Activated CD4-positive, alpha-beta T cell treated with anti-CD3 and anti-CD28 coated beads for 24 hours (primary cell): ENCODE results near the gene KAZN.

Source experiments
- DNase-seq, 2 donors: peaks; one replicate each; pipeline ENCODE4 v3.0.0-alpha.2; 2020; ENCODE audit warnings: low read depth in 2 of 2

The KAZN gene

DNA sequence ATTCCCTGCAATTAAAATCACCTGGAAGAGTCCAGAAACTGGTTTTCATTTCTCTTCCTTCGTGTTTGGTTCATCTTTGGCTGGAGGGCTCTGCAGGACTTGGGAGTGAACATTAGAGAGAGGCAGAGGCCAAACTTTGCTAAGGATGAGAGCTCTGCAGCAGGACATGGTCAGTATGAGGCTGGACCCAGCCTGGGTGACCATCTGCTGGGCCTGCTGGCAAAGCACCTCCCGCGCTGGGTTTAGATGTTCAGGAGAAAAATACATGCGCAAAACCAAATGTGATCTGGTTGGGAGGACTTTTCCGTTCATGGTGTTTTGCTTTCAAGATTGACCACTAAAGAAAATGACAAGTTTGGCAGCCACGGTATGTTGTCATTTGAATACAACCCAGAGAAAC, 15.9 kb downstream of the KAZN start:
- DNase-seq = no peak

DNA sequence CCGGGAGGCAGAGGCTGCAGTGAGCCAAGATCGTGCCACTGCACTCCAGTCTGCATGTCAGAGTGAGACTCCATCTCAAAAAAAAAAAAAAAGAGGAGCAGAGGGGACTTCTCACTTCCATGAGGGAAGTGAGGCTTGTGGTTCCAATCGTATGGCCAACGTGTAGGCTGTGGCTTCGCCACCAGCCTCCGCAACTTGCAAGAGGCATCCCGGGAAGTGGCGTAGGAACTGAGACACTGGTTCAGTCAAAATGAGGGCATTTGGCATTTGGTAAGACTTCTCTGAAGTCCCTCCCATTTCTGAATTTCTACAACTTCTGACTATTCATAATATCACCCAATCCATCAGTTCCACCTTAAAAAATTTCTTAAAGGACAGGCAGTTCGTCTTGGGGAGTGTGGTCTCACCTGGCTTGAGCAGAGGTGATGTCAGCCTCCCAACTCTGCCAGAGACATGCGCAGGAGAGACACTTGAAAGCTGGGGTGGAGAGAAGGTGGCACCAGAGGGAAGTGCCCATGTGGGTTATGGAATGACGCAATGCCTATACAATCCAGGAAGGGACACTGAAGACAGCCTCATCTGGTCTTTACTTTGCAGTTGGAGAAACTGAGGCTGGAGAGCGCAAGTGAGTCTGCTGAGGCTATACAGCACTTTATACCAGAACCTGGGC, 17.2 kb downstream of the KAZN start:
- DNase-seq = no peak

DNA sequence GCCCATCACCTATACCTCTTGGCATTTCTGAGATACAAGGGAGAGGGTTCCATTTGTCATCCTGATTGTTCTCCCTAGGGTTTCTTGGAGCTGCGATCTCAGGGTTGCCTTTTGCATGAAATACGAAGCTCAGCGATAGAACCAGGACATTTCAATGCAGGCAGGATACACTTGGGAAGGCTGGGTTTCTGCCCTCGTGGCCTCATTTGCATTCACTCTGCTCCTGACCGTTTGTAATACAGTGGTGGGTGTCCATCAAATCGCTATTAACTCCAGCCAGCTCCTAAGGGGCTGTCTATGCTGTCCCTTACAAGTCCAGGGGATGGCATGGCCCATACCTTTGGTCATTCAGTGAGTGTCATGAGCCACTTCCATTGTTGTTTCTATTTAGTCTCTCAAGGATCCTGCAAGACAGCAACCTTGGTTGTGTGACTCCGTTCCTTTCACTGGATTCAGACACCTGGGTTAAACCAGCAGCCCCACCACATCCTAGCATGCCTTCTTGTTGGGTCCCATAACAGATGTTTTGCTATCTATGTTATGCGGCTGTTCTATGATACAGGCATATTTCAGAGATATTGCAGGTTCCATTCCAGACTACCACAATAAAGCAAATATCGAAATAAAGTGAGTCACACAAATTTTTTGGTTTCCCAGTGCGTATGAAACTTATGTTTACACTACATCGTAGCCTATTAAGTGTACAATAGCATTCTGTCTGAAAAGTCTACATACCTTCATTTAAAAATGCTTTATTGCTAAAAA, 18.3 kb downstream of the KAZN start:
- DNase-seq = no peak

DNA sequence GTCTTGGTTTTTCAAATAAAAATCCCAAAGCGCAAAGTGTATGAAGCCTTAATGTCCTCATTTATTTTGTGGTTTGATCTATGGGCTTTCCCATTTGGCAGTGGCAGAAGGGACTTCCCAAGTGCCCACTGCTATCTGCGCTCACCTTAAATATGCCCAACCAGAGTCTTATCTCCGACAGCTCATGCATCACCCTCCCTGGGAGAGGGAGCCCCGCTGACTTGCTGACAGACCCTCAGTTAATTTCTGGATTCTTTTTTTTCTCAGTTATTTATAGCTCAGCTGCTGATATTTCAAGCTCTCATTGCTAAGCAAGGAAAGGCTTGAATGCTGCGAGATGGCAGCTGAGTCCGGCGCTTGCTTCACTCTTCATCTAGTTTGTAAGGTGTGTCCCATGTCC, 19.3 kb downstream of the KAZN start:
- no peak for DNase-seq

DNA sequence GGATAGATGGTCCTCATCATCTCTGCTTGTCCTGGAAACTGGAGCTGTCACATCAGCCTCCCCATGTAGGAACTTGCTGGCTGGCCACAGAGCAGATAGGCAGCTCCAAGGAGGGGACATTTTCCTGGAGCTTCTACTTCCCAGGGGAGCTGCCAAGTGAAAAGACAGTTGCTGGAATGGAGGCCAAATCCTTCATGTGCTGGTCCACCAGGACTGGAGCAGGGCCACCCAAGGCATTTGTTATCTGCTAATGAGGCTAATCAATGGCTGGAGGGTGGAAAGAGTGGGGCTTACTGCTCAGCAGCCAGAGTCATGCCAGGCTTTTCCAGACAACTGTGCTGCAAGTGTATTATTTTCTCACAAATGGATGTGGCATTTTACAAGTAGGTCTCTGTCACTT, 22.5 kb downstream of the KAZN start:
- DNase-seq = no peak

DNA sequence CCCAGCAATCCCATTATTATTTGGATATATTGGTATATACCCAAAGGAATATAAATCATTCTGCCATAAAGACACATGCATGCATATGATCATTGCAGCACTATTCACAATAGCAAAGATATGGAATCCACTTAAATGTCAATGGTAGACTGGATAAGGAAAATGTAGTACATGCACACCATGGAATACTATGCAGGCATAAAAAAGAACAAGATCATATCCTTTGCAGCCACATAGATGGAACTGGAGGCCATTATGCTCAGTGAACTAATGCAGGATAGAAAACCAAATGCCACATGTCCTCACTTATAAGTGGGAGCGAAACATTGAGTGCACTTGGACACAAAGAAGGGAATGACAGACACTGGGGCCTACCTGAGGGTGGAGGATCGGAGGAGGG, 24.6 kb downstream of the KAZN start:
- no peak for DNase-seq

DNA sequence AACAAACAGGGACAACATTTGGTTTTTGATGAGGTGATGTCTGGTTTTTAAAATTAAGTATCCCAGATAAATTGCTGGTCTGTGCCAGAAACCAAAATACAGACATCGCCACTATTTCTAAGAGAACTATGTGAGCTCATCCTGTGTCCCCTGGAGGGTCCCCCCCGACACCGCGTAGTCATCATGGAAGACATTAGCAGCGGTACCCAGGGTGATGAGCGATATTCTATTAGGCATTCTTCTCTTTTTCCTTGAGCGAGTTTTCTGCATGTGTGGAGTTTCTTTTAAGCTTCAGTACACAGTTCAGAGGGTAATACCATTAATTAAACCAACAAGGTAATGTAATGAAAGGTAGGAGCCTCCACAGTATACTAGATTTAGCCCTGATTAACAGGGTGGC, 26.5 kb downstream of the KAZN start:
- DNase-seq = no peak

DNA sequence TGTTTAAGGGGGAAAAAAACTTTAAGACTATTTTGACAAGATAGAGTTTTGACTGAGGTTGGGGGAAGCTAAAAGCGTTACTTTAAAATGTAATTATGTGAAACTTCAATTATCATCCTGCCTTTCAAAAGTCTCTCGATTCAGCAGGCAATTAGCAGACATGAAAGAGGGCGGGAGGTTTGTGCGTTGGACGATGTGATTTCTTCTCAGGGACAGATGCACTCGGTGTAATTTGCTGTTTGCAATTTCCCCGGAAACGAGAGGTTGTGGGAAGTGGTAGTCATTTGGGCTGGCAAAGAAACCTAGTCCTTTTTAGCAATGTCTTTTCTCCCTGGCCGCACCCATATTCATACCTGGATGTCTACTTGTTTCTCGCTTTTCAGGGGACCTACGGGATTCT, 27.1 kb downstream of the KAZN start:
- DNase-seq = no peak

DNA sequence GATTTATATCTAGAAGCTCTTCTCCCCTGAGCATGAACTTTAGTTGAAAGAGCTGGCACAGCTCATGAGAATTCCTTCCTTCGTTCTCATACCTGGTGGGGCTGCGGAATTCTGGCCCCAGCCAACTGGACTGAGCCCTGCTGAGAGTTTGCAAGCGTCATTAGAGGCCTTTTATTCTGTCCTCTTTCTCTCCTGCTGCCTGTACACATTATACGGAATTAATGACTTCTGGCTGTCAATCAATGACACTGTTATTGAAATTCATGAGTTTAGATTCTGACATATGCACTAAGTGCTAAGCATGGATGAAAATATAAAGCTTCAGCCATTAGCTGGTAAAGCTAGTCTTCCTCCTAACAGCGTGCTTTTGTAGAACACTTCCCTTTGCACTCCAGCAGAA, 27.5 kb downstream of the KAZN start:
- DNase-seq = no peak

DNA sequence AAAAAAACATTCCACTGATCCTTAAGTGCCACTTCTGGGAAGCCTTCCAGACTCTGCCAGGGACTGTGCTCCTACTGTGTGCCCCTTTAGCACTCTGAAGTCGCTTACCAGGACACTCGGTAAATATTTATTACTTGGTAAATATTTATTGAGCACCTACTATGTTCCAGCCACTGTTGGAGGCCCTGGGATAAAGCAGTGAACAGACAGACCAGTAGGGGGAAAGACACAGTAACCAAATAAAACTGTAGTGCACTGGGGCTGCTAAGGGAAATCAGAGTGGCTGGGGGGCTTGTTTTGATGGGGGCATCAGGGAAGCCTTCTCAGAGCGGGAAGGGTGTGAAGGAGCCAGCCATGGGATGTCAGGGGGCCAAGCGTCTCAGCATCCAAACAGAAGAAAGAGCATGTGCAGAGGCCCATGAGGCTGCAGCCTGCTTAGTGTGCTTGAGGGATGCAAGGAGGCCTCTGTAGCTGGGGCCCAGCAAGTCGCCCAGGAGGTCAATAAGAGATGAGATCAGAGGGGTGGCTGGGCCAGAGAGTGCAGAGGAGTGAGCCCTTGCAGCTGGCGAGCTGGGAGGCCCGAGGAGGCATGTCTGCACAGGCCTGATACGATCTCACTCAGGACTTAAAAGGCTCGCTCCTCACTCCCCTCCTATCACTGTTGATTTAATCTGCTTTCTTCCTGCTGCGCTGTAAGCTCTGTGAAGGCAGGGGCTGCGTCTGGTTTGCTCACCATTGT, 28.6 kb downstream of the KAZN start:
- DNase-seq = no peak

DNA sequence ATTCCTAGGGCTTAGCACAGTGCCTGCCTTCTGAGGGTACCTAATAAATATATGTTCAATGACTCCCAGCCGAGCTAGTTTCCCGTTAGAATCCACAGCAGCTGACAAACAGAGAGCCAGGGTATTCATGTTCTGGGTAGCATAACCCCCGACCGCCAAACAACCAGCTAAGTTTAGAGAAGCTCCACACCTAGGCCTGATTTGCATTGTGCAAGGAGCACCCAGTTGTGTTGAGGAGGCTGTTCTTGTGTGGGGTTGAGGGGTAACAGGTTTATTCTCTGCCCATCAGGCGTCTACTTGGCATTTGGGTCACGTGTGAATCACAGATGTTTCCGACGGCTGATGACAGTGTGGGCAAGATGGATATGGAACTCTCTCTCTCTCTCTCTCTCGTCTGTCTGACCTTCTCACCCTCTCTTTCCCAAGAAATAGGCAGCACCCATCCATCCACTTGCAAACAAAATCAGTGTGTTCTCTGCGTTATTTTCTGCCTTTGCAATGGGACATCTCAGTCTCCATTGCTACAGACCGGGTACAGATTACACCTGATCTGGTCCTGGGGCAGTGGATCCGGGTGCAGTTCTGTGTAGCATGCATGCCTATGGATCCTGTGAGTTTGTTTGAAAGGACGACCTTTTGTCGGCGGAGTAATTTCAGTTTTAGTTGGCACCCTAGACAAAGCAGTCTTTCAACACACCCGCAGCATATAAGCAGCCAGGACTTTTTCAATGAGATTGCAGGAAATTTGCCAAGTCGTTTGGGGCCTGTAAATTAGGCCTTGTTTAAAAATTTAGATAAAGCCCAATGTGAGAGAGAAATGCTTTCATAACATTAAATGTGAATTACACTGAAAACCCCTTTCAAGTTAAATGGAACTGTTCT, 29.4 kb downstream of the KAZN start:
- DNase-seq = no peak

DNA sequence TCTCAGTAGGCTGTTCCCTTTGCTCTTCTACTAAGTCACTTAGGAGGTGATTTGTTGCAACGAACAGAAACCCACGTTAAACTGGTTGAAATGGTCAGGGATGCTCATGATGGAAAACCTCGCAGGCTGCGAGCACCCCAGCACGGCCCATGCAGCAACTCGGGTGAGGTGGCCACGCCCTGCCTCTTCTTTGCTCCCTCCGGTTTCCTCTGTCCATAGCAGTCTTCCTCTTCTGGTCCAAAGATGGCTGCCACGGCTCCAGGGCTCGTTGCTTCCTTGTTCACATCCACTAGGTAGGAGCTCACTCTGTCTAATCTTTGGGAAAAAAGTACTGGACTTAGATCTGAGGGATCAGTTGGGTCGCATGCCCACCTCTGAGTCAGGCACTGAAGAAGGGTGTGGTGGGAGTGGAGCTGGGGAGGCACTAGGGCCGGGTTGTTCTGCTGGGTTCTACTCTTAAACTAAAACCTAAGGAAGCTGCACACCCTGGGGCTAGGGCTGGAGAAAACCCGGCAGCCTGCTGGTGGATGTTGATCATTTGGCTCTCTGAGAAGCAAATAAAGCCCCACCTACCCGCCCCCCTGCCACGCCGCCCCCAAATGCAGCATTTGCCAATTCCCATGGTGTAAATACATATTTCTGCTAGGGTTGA, 31.0 kb downstream of the KAZN start:
- DNase-seq = no peak

DNA sequence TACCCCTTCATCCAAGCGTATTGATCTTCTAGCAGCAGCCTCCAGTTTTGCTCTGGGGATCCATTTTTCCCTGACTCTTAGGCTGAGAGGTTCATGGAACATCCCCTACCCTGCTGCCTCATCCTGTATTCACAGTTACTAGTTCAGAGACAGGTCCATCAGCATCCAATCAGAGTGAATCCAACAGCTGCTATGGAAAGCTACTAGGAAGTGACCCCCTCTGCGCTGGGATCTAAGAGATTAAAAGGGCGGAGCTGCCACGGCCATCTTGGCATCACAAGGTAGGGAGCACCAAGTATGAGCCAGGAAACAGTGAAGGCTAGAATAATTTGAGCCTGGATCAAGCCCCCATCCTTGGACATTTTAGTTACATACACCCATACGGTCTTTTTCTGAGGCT, 32.5 kb downstream of the KAZN start:
- DNase-seq = no peak

DNA sequence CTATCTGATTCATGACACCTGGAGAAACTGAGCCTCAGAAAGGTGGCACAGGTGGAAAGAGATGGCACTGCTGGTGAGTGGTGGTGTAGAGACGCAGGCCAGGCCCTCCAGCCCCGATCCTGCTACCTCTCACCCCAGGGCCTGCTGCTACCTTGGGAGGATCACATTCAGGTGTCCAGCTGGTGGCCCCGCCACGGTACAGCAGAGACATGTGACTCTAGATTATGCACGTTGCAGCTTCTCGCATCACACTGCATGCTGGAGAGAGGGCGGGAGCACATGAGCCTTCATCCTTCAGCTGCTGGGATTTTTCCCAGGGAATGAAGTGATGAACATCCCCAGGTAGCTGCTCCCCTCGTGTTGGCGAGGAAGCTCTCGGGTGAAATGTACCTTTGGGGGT, 32.9 kb downstream of the KAZN start:
- no peak for DNase-seq

DNA sequence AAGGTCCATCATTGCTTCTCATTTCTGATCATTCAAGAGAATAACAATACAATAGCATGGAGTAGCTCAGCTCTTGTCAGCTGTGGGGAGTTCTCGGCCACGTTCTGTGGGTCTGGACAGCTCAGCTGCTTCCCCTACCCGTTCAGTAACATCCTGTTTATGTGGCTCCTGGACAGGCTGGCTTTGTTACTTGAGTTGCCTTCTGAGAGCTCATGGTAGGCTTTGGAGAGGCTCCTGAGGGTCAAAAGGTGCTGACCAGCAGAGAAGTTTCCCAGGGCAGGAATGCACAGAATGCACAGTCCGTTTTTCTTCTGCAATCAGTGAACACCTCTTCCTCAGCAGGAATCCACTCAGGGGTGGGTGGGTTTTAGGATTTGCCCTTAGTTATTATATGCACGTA, 36.0 kb downstream of the KAZN start:
- DNase-seq = no peak

DNA sequence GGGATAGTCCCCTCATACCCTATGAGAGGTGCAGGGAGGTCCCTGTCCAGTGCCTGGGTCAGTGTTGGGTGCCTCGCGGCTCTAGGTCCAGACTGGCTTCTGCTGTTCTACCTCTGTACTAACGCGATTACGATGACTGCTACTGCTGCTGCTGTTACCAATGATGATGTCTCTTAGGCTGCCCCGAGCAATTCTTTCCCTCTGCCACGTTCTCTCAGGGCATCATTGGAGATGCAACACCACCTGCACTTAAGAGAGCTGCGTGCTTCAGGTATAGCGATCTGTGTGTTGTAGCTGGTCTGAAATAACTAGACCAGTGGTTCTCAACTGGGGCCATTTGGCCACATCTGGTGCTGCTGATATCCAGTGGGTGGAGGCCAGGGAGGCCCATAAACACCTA, 36.9 kb downstream of the KAZN start:
- no peak for DNase-seq

DNA sequence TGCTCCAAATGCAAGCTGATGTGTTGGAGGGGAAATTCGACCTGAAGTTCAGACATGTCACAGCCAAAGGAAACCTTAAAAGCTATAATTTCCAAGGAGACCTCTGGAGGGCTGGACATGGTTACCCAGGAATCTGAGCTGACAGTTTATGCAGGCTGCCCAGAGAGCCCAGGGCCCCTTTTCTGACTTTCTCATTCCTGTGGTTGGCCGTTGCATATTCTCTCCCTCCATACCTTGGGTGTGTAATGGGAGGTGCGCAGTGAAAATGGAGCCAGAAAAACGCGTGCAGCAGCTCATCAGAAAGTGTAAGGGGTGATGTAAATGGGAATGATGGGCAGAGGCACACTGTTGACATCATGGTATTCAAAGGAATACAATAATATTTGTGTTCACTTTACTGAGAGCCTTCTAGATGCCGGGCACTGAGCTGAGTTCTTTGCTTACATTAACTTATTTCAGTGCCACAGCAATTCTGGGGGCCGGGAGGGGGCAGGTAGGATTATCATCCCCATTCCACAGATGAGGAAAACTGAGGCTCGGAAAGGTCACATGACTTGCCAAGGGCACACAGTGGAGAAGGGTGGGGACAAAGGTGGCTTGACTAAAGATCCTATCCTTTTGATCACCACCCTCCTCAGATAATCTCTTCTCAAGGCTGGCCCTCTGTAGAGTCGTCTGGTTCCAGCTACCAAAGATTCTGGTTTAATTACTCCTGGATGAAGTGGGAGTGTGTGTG, 38.6 kb downstream of the KAZN start:
- no peak for DNase-seq

DNA sequence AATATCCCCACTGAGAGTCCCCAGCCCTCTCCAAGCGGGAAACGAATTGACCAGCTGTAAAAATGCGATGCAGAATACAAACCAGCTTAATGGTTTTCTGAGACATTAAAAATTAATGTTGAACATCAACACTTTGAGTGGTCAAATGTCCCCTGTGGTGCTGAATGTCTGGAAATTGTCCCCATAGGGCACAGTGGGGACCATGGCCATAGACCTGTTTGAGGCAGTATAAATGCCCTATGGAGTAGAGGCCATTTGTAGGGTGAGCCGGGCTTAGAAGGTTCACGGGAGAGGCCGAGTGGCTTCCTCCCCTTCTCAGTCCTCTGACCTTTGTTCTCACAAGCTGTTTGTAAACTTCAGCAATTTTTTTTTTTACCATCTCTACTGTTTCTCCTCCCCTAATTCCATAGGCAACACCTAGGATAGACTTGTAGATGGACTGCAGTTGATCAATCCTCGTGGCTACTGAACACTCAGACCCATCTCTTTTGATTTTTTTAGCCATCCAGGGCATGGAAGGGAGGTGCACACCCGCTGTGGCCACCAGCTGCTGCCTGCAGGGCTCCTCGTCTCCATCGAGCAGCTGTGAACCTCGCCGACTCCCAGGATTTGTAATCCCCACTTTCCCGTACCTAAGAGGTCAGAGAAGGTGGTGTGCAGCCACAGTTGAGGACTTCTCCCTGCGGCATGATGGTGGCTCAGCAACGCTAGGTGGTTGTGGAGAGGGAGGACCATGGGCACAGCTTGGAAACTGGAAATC, 41.0 kb downstream of the KAZN start:
- no peak for DNase-seq

DNA sequence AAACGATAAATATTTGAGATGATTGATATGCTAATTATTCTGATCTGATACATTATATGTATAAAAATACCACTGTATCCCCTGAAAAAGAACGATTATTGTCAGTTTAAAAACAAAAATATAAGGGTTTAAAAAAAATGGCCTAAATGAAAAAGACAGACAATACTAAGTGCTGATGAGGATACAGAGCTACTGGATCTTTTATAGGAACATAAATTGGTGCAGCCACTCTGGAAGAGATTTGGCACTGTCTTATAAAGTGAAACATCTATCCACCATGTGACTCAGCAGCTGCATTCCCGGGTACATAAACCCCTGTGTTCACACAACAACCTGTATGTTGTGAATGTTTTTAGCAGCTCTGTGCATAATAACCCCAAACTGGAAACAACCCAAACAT, 44.2 kb downstream of the KAZN start:
- no peak for DNase-seq

DNA sequence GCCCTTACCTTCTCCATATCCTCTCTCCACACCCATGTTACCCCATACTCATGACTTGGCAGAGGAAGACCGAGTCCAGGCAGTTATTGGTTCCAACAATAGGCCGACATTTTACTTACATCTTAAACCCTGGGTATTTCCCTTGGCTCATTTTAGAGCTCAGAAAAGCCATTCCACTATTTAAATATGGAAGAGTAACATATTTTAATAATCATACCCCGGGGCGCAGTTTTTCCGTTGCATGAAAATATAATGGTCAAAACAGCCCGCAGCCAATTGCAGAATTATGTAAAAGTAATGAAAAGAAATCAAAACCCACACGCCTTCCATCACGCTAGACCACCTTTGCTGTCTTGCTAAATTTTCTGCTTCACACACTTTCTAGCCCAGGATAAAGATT, 48.5 kb downstream of the KAZN start:
- no peak for DNase-seq
